HEK293T (cell line): Measurements from ENCODE around the gene GSTA5.

Experiments used
- ARNT ChIP-seq: fragments of 450-650 bp; IDR thresholded peaks from 2 replicates; pipeline ENCODE4 v1.6.1; 2017; ENCODE audit warnings: mild to moderate bottlenecking
- LEF1 ChIP-seq: fragments of 450-650 bp; IDR thresholded peaks from 2 replicates; pipeline ENCODE4 v1.6.1; 2017; ENCODE audit warnings: mild to moderate bottlenecking, borderline replicate concordance
- SP1 ChIP-seq: fragments of 450-650 bp; IDR thresholded peaks from 2 replicates; pipeline ENCODE4 v1.6.1; 2017

DNA sequence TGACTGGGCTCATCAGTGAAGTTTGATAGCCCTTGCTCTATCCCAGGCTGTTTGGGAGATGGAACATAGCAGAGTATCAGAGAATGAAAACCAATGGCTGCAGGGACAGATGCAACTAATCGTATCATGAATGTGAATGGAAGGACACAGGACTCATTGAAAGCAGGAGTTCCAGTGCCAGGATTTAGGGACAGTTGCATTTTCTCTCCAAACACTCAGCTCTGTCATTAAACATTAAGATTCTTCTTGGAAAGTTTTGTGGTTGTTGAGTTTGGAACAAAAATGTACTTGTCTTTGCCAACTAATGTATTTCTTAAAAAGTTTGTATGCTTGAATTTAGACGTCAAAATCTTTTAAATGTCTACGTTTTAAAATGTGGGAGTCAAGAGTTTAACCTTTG, 31.0 kb upstream of the GSTA5 start:
- no peak for TF ChIP-seq ARNT
- no peak for TF ChIP-seq SP1
- no peak for TF ChIP-seq LEF1
